A673 (cell line): Measurements from ENCODE around the gene PIWIL4.

Experiments used
- CTCF ChIP-seq: fragments of 300-800, 200-600 bp; sonication (generic); conservative IDR thresholded peaks from 2 replicates; pipeline ENCODE4 v1.5.1; 2017; ENCODE audit warnings: low read depth, mild to moderate bottlenecking, antibody characterized with exemption, low read length, moderate library complexity, mixed read lengths
- EZH2 ChIP-seq: fragments of 200-600 bp; sonication (generic); IDR thresholded peaks from 2 replicates; pipeline ENCODE4 v1.6.1; 2017; ENCODE audit warnings: borderline replicate concordance, low read depth, mild to moderate bottlenecking, mixed read lengths, antibody characterized with exemption, low read length; ENCODE audit not compliant: poor library complexity, severe bottlenecking

- TF ChIP-seq CTCF (no peak), EZH2 (no peak)
Observed at GRCh38 chr11:94558468-94558867, 8.7 kb upstream of the PIWIL4 start.
